ENCODE results near the gene XPR1. TPM values are rescaled to one million over a fixed set of nuclear protein-coding genes. Genes with fewer than 3 reads are reported as not detected.

Gene XPR1
- total RNA-seq, 1 donor from 2014 or later = 35.2 TPM

- no peak overlapping the region for H3K4me3 ChIP-seq (ENCODE audit: insufficient read depth, low read depth, low read length)
- H3K9me3 ChIP-seq (ENCODE audit: insufficient read depth, low read depth, low read length) = peaks cover 7% of the 10 kb centered on the region
- no peak overlapping the region for H3K9ac ChIP-seq (ENCODE audit: low read length)
- no peaks in the 10 kb centered on the region for H3K36me3 ChIP-seq (ENCODE audit: insufficient read depth, low read length)
- no peaks in the 10 kb centered on the region for H3K27me3 ChIP-seq (ENCODE audit: insufficient read depth, low read length)
- Mint-ChIP-seq H3K4me3 (ENCODE audit: unreplicated experiment) (no peak overlapping the region), H3K27ac (ENCODE audit: unreplicated experiment) (no peak overlapping the region), H3K36me3 (ENCODE audit: low read depth, unreplicated experiment) (peaks cover 3% of the 10 kb centered on the region), H3K4me1 (ENCODE audit: low read depth, unreplicated experiment) (no peaks in the 10 kb centered on the region), H3K27me3 (ENCODE audit: low read depth, unreplicated experiment) (no peaks in the 10 kb centered on the region), H3K9me3 (ENCODE audit: unreplicated experiment) (peaks cover 12% of the 10 kb centered on the region)
- DNase-seq (ENCODE audit: low read depth) = no peak
- H3K27ac ChIP-seq (ENCODE audit: low read depth, low read length) = no peak overlapping the region
- TF ChIP-seq EZH2 (IDR thresholded peaks at IDR 0.05; ENCODE audit: insufficient read depth, low read length) (no peak), CTCF (IDR thresholded peaks at IDR 0.05; ENCODE audit: insufficient read depth, low read depth, low read length) (no peak)
- H2AFZ ChIP-seq (ENCODE audit: low read depth, low read length) = no peak overlapping the region
- H3K4me2 ChIP-seq (ENCODE audit: low read length) = no peak overlapping the region
- no peaks in the 10 kb centered on the region for H3K4me1 ChIP-seq (ENCODE audit: insufficient read depth, low read length)
- FAIRE-seq = no peak
- peaks cover 4% of the 10 kb centered on the region for H3K79me2 ChIP-seq (ENCODE audit: insufficient read depth, low read length)
- H4K20me1 ChIP-seq (ENCODE audit: insufficient read depth, low read length) = no peaks in the 10 kb centered on the region
Observed at GRCh38 chr1:180732866-180733265, 101.0 kb downstream of the XPR1 start.

GRCh38 chr1:180734366-180734765 lies 102.5 kb downstream of the XPR1 start:
- Mint-ChIP-seq H3K27me3 (ENCODE audit: low read depth, unreplicated experiment) (no peaks in the 10 kb centered on the region), H3K4me1 (ENCODE audit: low read depth, unreplicated experiment) (no peaks in the 10 kb centered on the region), H3K27ac (ENCODE audit: unreplicated experiment) (no peak overlapping the region), H3K9me3 (ENCODE audit: unreplicated experiment) (peaks cover 12% of the 10 kb centered on the region), H3K36me3 (ENCODE audit: low read depth, unreplicated experiment) (peaks cover 3% of the 10 kb centered on the region), H3K4me3 (ENCODE audit: unreplicated experiment) (no peak overlapping the region)
- TF ChIP-seq EZH2 (IDR thresholded peaks at IDR 0.05; ENCODE audit: insufficient read depth, low read length) (no peak), CTCF (IDR thresholded peaks at IDR 0.05; ENCODE audit: insufficient read depth, low read depth, low read length) (no peak)
- Histone ChIP-seq H3K79me2 (ENCODE audit: insufficient read depth, low read length) (peaks cover 4% of the 10 kb centered on the region), H3K4me2 (ENCODE audit: low read length) (no peak overlapping the region), H3K27me3 (ENCODE audit: insufficient read depth, low read length) (no peaks in the 10 kb centered on the region), H3K4me1 (ENCODE audit: insufficient read depth, low read length) (no peaks in the 10 kb centered on the region), H4K20me1 (ENCODE audit: insufficient read depth, low read length) (no peaks in the 10 kb centered on the region), H3K9ac (ENCODE audit: low read length) (no peak overlapping the region), H3K27ac (ENCODE audit: low read depth, low read length) (no peak overlapping the region), H3K9me3 (ENCODE audit: insufficient read depth, low read depth, low read length) (peaks cover 7% of the 10 kb centered on the region), H3K36me3 (ENCODE audit: insufficient read depth, low read length) (no peaks in the 10 kb centered on the region), H3K4me3 (ENCODE audit: insufficient read depth, low read depth, low read length) (no peak overlapping the region), H2AFZ (ENCODE audit: low read depth, low read length) (no peak overlapping the region)
- no peak for FAIRE-seq
- DNase-seq (ENCODE audit: low read depth) = no peak

GRCh38 chr1:180742663-180743062 lies 110.8 kb downstream of the XPR1 start:
- no peaks in the 10 kb centered on the region for H3K9me3 ChIP-seq (ENCODE audit: insufficient read depth, low read depth, low read length)
- Mint-ChIP-seq H3K4me3 (ENCODE audit: unreplicated experiment) (no peak overlapping the region), H3K27me3 (ENCODE audit: low read depth, unreplicated experiment) (no peaks in the 10 kb centered on the region), H3K36me3 (ENCODE audit: low read depth, unreplicated experiment) (peaks cover 2% of the 10 kb centered on the region), H3K4me1 (ENCODE audit: low read depth, unreplicated experiment) (no peaks in the 10 kb centered on the region), H3K27ac (ENCODE audit: unreplicated experiment) (no peak overlapping the region), H3K9me3 (ENCODE audit: unreplicated experiment) (peaks cover 3% of the 10 kb centered on the region)
- DNase-seq (ENCODE audit: low read depth) = no peak
- no peaks in the 10 kb centered on the region for H3K36me3 ChIP-seq (ENCODE audit: insufficient read depth, low read length)
- FAIRE-seq = no peak
- no peak overlapping the region for H2AFZ ChIP-seq (ENCODE audit: low read depth, low read length)
- TF ChIP-seq EZH2 (IDR thresholded peaks at IDR 0.05; ENCODE audit: insufficient read depth, low read length) (no peak), CTCF (IDR thresholded peaks at IDR 0.05; ENCODE audit: insufficient read depth, low read depth, low read length) (no peak)
- no peaks in the 10 kb centered on the region for H3K27me3 ChIP-seq (ENCODE audit: insufficient read depth, low read length)
- no peaks in the 10 kb centered on the region for H3K4me1 ChIP-seq (ENCODE audit: insufficient read depth, low read length)
- H3K27ac ChIP-seq (ENCODE audit: low read depth, low read length) = no peak overlapping the region
- no peaks in the 10 kb centered on the region for H3K79me2 ChIP-seq (ENCODE audit: insufficient read depth, low read length)
- H4K20me1 ChIP-seq (ENCODE audit: insufficient read depth, low read length) = no peaks in the 10 kb centered on the region
- H3K9ac ChIP-seq (ENCODE audit: low read length) = no peak overlapping the region
- H3K4me3 ChIP-seq (ENCODE audit: insufficient read depth, low read depth, low read length) = no peak overlapping the region
- no peak overlapping the region for H3K4me2 ChIP-seq (ENCODE audit: low read length)
